ENCODE results near the gene REEP6. TPM values are rescaled to one million over a fixed set of nuclear protein-coding genes. Genes with fewer than 3 reads are reported as not detected.

REEP6 gene
- total RNA-seq, 1 experiment from 2014 or later: 10.5 TPM

- Histone ChIP-seq H3K9ac (ENCODE audit: extremely low read depth, insufficient read length, low read length) (no peak overlapping the region), H3K79me1 (ENCODE audit: insufficient read depth, low read depth, low read length, poor library complexity, severe bottlenecking) (no peaks in the 10 kb centered on the region), H2BK12ac (ENCODE audit: insufficient read length, low read depth, low read length) (no peak overlapping the region), H2BK20ac (ENCODE audit: low read depth, low read length, poor library complexity, severe bottlenecking) (no peak overlapping the region), H3K14ac (ENCODE audit: insufficient read depth, low read length) (no peak overlapping the region; the same call in 1 of the 2 replicates), H3K4ac (ENCODE audit: low read depth, low read length) (no peak overlapping the region), H3K56ac (ENCODE audit: insufficient read length, low read depth, low read length) (no peak overlapping the region), H2AK5ac (ENCODE audit: insufficient read length, low read length) (no peak overlapping the region), H4K5ac (ENCODE audit: insufficient read length, low read depth, low read length) (no peak overlapping the region), H4K91ac (ENCODE audit: insufficient read length, low read depth, low read length) (no peak overlapping the region), H3K23ac (ENCODE audit: insufficient read length, low read depth, low read length) (no peak overlapping the region), H2BK120ac (ENCODE audit: low read depth, low read length, poor library complexity, severe bottlenecking) (no peak overlapping the region), H3K79me2 (ENCODE audit: insufficient read depth, low read length) (no peaks in the 10 kb centered on the region), H3K27me3 (ENCODE audit: insufficient read depth, low read length) (no peaks in the 10 kb centered on the region; the same call in 1 of the 2 replicates), H3K4me1 (ENCODE audit: insufficient read depth, low read length) (no peaks in the 10 kb centered on the region), H3K9me3 (ENCODE audit: control insufficient read depth, low read depth, low read length) (no peaks in the 10 kb centered on the region), H3T11ph (ENCODE audit: low read length) (no peak overlapping the region), H2BK15ac (ENCODE audit: low read depth, low read length) (no peak overlapping the region), H3K27ac (ENCODE audit: insufficient read length, low read depth, low read length) (no peak overlapping the region), H4K8ac (replicated peaks; ENCODE audit: insufficient read length, low read depth, low read length) (no peak overlapping the region), H2AFZ (ENCODE audit: low read length) (no peak overlapping the region), H3K18ac (ENCODE audit: insufficient read length, low read depth, low read length) (no peak overlapping the region), H4K20me1 (ENCODE audit: control insufficient read depth, insufficient read depth, insufficient read length) (no peaks in the 10 kb centered on the region), H3K23me2 (ENCODE audit: insufficient read length, low read depth, low read length, poor library complexity, severe bottlenecking) (peaks cover 11% of the 10 kb centered on the region), H3K4me2 (ENCODE audit: insufficient read depth, insufficient read length, low read length) (peak overlapping the region; percentile 14), H2BK5ac (ENCODE audit: insufficient read length, low read length) (no peak overlapping the region)
- DNase-seq: no peak
- H3K27me3 Mint-ChIP-seq (ENCODE audit: low read depth): peaks cover 71% of the 10 kb centered on the region
- H3K9me3 Mint-ChIP-seq: peaks cover 0 to 4% of the 10 kb centered on the region in 2 experiments; a peak in 1 of 5 replicates
- peak overlapping the region in 1 of 2 experiments; percentile 96; a peak in 2 of 5 replicates for H3K4me3 Mint-ChIP-seq
- no peak for TF ChIP-seq CTCF (conservative IDR thresholded peaks at IDR 0.05)
- H3K4me1 Mint-ChIP-seq: peaks cover 13 to 23% of the 10 kb centered on the region in 2 experiments
- no peaks in the 10 kb centered on the region for H3K36me3 Mint-ChIP-seq (ENCODE audit: insufficient read depth in 1 of 3, low read depth in 3 of 3)
- WGBS (ENCODE audit: extremely low coverage, insufficient read length, low lambda C conversion rate): no CpG with 5 or more reads among the region's 23 CpGs
- H3K27ac Mint-ChIP-seq: no peak overlapping the region
These were observed 16.2 kb downstream of the REEP6 start for GRCh38 chr19:1507192-1507660.
